GM12864 (cell line): ENCODE measurements around the gene BMPR2.

Experiments used
- DNase-seq: peaks from one replicate; pipeline ENCODE4 v3.0.0-alpha.2; 2011; ENCODE audit warnings: low read depth
- H3K4me3 ChIP-seq: 2 replicates; pipeline ENCODE4 v1.5.1; 2011; ENCODE audit warnings: mild to moderate bottlenecking, low read depth, low read length, control low read depth
- CTCF ChIP-seq: IDR thresholded peaks from 2 replicates; pipeline ENCODE4 v1.5.1; 2011; ENCODE audit warnings: low read depth, mild to moderate bottlenecking, moderate library complexity, low read length, control low read depth, inconsistent platforms; ENCODE audit errors: missing control alignments

Gene BMPR2

GRCh38 chr2:202449344-202449743 lies 73.2 kb downstream of the BMPR2 start:
- H3K4me3 ChIP-seq, result no peak overlapping the region
- no peak for DNase-seq
- TF ChIP-seq CTCF, result no peak

GRCh38 chr2:202450785-202451184 lies 74.7 kb downstream of the BMPR2 start:
- DNase-seq, result no peak
- no peak for TF ChIP-seq CTCF
- H3K4me3 ChIP-seq, result no peak overlapping the region

GRCh38 chr2:202452744-202453143 lies 76.6 kb downstream of the BMPR2 start:
- no peak for DNase-seq
- no peak for TF ChIP-seq CTCF
- H3K4me3 ChIP-seq, result no peak overlapping the region

GRCh38 chr2:202454536-202454935 lies 78.4 kb downstream of the BMPR2 start:
- no peak for TF ChIP-seq CTCF
- no peak overlapping the region for H3K4me3 ChIP-seq
- no peak for DNase-seq

GRCh38 chr2:202455114-202455513 lies 79.0 kb downstream of the BMPR2 start:
- no peak overlapping the region for H3K4me3 ChIP-seq
- TF ChIP-seq CTCF, result no peak

GRCh38 chr2:202460119-202460518 lies 84.0 kb downstream of the BMPR2 start:
- DNase-seq, result no peak
- H3K4me3 ChIP-seq, result no peak overlapping the region
- TF ChIP-seq CTCF, result no peak

More at GRCh38 chr2:202455114-202455513, 79.0 kb downstream of the BMPR2 start:
- no peak for DNase-seq

GRCh38 chr2:202479090-202479489 lies 103.0 kb downstream of the BMPR2 start:
- H3K4me3 ChIP-seq, result no peak overlapping the region
- no peak for TF ChIP-seq CTCF
- no peak for DNase-seq
